HepG2 (cell line): ENCODE data around the gene NKX6-1. TPM values are rescaled to one million over a fixed set of nuclear protein-coding genes. Genes with fewer than 3 reads are reported as not detected.

Experiments
- ATAC-seq: fragments of 200-7000 bp; cut with Tn5 transposase; 3 replicates; pipeline ENCODE4 v1.9.1; 2020; ENCODE audit warnings: mild to moderate bottlenecking, moderate library complexity
- BruUV-seq: library from RNA; stranded (reverse); fragments of 400-500 nt; replicated peaks from 2 replicates; lab custom pipeline; 2021; lab: Mats Ljungman, UMichigan
- CTCF ChIA-PET: fragments of 300-600 bp; formaldehyde crosslinking; extraction: SDS; loops from one replicate; lab custom pipeline; 2021; ENCODE audit warnings: low total read pairs, inconsistent platforms, low intra/inter-chr PET ratio; lab: Yijun Ruan, JAX
- POLR2A ChIA-PET: fragments of 350-600 bp; sonication (Branson Sonifier 250); formaldehyde crosslinking; loops from one replicate; lab custom pipeline; 2020; ENCODE audit warnings: antibody characterized with exemption, inconsistent platforms; lab: Yijun Ruan, JAX
- DNase-seq: peaks from one replicate; pipeline ENCODE4 v3.0.0-alpha.2; 2015; ENCODE audit warnings: low spot score
- FAIRE-seq: peaks from 3 replicates; lab custom pipeline; 2011; peaks lifted over from hg19 to GRCh38; lab: Jason Lieb, UNC
- H2AFZ ChIP-seq: one replicate; pipeline ENCODE4 v1.6.1; 2011; ENCODE audit warnings: low read length, inconsistent platforms
- H3K27ac ChIP-seq: fragments of 300-600 bp; 3 replicates; pipeline ENCODE4 v1.8.0; 2011; ENCODE audit warnings: mixed run types, mild to moderate bottlenecking, mixed read lengths, low read length, inconsistent platforms; ENCODE audit not compliant: insufficient read depth; ENCODE audit errors: extremely low read length
- H3K27me3 ChIP-seq, 2 experiments: fragments of 200-600 bp in 1 of 2; 2 replicates in 1 of 2; 3 replicates in 1 of 2; pipeline versions ENCODE4 v1.6.0 to v1.8.0; 2011; ENCODE audit warnings: low read length in 2 of 2, mild to moderate bottlenecking in 2 of 2, moderate library complexity in 2 of 2, inconsistent platforms in 1 of 2; ENCODE audit not compliant: insufficient read depth in 2 of 2, control insufficient read depth in 1 of 2
- H3K36me3 ChIP-seq, 2 experiments: fragments of 200-600 bp in 1 of 2; replicated peaks in 1 of 2; 2 replicates in 1 of 2; 3 replicates in 1 of 2; pipeline versions ENCODE4 v1.5.1 to v1.8.0; 2011; ENCODE audit warnings: low read length in 2 of 2, inconsistent platforms in 1 of 2; ENCODE audit not compliant: insufficient read depth in 2 of 2, control insufficient read depth in 1 of 2
- H3K4me1 ChIP-seq: 2 replicates; pipeline ENCODE4 v1.5.1; 2012; ENCODE audit warnings: low read length, inconsistent platforms; ENCODE audit not compliant: insufficient read depth
- H3K4me2 ChIP-seq: 2 replicates; pipeline ENCODE4 v1.6.0; 2011; ENCODE audit warnings: low read depth, low read length, inconsistent platforms
- H3K4me3 ChIP-seq, 3 experiments: fragments of 200-600 bp in 1 of 3; sonication (generic), shearing (Covaris generic) in 1 of 3; replicated peaks in 1 of 3; 2 replicates each; pipeline ENCODE4 v1.5.1; 2011 to 2016; ENCODE audit warnings: low read length in 3 of 3, inconsistent platforms in 2 of 3, low read depth in 2 of 3, mild to moderate bottlenecking in 2 of 3, control low read depth in 1 of 3, mixed read lengths in 1 of 3; ENCODE audit not compliant: insufficient read depth in 1 of 3
- H3K79me2 ChIP-seq: one replicate; pipeline ENCODE4 v1.6.1; 2011; ENCODE audit warnings: low read length, inconsistent platforms; ENCODE audit not compliant: insufficient read depth
- H3K9ac ChIP-seq: 2 replicates; pipeline ENCODE4 v1.6.0; 2011; ENCODE audit warnings: mild to moderate bottlenecking, low read depth, low read length, inconsistent platforms; ENCODE audit not compliant: insufficient read depth
- H3K9me3 ChIP-seq: 2 replicates; pipeline ENCODE4 v1.5.1; 2012; ENCODE audit warnings: mild to moderate bottlenecking, low read length
- H4K20me1 ChIP-seq: 2 replicates; pipeline ENCODE4 v1.6.0; 2011; ENCODE audit warnings: inconsistent platforms, mild to moderate bottlenecking, low read length, moderate library complexity; ENCODE audit not compliant: insufficient read depth
- JDP2 ChIP-seq: sonication (generic); formaldehyde crosslinking; IDR thresholded peaks from 2 replicates; pipeline ENCODE4 v1.8.1; 2022; ENCODE audit warnings: missing genetic modification reagents, borderline replicate concordance
- MAFK ChIP-seq, 2 experiments: IDR thresholded peaks in 1 of 2; conservative IDR thresholded peaks in 1 of 2; 2 replicates each; pipeline ENCODE4 v1.6.1; 2011; ENCODE audit warnings: improper control_type of control experiment in 2 of 2, low read length in 2 of 2
- MAZ ChIP-seq, 2 experiments: sonication (generic) in 1 of 2; formaldehyde crosslinking in 1 of 2; IDR thresholded peaks; 2 replicates each; pipeline versions ENCODE4 v1.5.0 to v1.6.1; 2012 to 2020; ENCODE audit warnings: low read depth in 2 of 2, mild to moderate bottlenecking in 2 of 2, borderline replicate concordance in 1 of 2, improper control_type of control experiment in 1 of 2, low read length in 1 of 2, missing genetic modification reagents in 1 of 2, moderate library complexity in 1 of 2
- MEIS2 ChIP-seq: sonication (generic); formaldehyde crosslinking; IDR thresholded peaks from 2 replicates; pipeline ENCODE4 v1.9.0; 2021; ENCODE audit warnings: mild to moderate bottlenecking, missing genetic modification reagents
- SALL2 ChIP-seq: sonication (generic); formaldehyde crosslinking; IDR thresholded peaks from 2 replicates; pipeline ENCODE4 v1.8.1; 2023; ENCODE audit warnings: mild to moderate bottlenecking, missing genetic modification reagents, inconsistent platforms
- SOX13 ChIP-seq, 3 experiments: fragments of 450-650 bp in 1 of 3; sonication (generic) in 1 of 3; formaldehyde crosslinking in 1 of 3; IDR thresholded peaks in 2 of 3; conservative IDR thresholded peaks in 1 of 3; 2 replicates each; pipeline versions ENCODE4 v1.5.0 to v1.6.1; 2016 to 2020; ENCODE audit warnings: antibody characterized with exemption in 1 of 3, mild to moderate bottlenecking in 1 of 3, missing compliant biosample characterization in 1 of 3, missing genetic modification reagents in 1 of 3, moderate library complexity in 1 of 3
- TOPORS ChIP-seq: sonication (generic); formaldehyde crosslinking; IDR thresholded peaks from 2 replicates; pipeline ENCODE4 v1.8.0; 2023; ENCODE audit warnings: mild to moderate bottlenecking, missing genetic modification reagents
- ZMYM2 ChIP-seq: sonication (generic); formaldehyde crosslinking; IDR thresholded peaks from 2 replicates; pipeline ENCODE4 v1.8.0; 2022; ENCODE audit warnings: mild to moderate bottlenecking, missing genetic modification reagents
- ZNF138 ChIP-seq: sonication (generic); formaldehyde crosslinking; IDR thresholded peaks from 2 replicates; pipeline ENCODE4 v1.5.0; 2020; ENCODE audit warnings: mild to moderate bottlenecking, low read depth, missing genetic modification reagents
- ZNF20 ChIP-seq: sonication (generic); formaldehyde crosslinking; IDR thresholded peaks from 2 replicates; pipeline ENCODE4 v1.4.0; 2020; ENCODE audit warnings: mild to moderate bottlenecking, moderate library complexity, missing genetic modification reagents
- ZNF260 ChIP-seq: sonication (generic); formaldehyde crosslinking; IDR thresholded peaks from 2 replicates; pipeline ENCODE4 v1.4.0; 2020; ENCODE audit warnings: missing genetic modification reagents, low read depth, mild to moderate bottlenecking, borderline replicate concordance
- WGBS: methylation state at CpG from one replicate; pipeline ENCODE4 v1.1.6; 2017; ENCODE audit warnings: low lambda C conversion rate; 5-methylcytosine and 5-hydroxymethylcytosine counted together
- in situ Hi-C: cut with HindIII; loops from 2 replicates; pipeline ENCODE4 v1.10.0; 2017; ENCODE audit warnings: low pct_unique_long_range_greater_than_20kb; ENCODE audit not compliant: extremely low pct_ligation_motif_present
- intact Hi-C: fragments of 100-400 bp; cut with micrococcal nuclease; formaldehyde crosslinking; loops from one replicate; pipeline ENCODE4 v1.10.0; 2022; ENCODE audit not compliant: unreplicated experiment
- polyA plus RNA-seq, 8 experiments: library from polyadenylated mRNA; depleted of rRNA in 3 of 8; stranded (reverse) in 7 of 8; unstranded in 1 of 8; fragments of >200 nt; fragmentation: Illumina TruSeq in 4 of 8; extraction: Trizol in 4 of 8; gene quantifications; 2 replicates each; pipeline versions ENCODE4 v1.2.1 to v1.2.3, GENCODE V29; 2011 to 2016; ENCODE audit warnings: low read depth in 4 of 8, missing spikeins in 1 of 8, mixed read lengths in 1 of 8; ENCODE audit not compliant: insufficient read depth in 1 of 8
- total RNA-seq, 5 experiments: library from RNA; depleted of rRNA; stranded (reverse); fragments of >200 nt; fragmentation: Illumina TruSeq; extraction: Trizol; gene quantifications; 2 replicates each; pipeline ENCODE4 v1.2.3, GENCODE V29; 2016; ENCODE audit warnings: low read depth in 1 of 5
- TF ChIP-seq, protein P1 (sequence below): sonication (generic); formaldehyde crosslinking; IDR thresholded peaks from 2 replicates; pipeline ENCODE4 v1.8.0; 2022; ENCODE audit warnings: mild to moderate bottlenecking, missing genetic modification reagents
- TF ChIP-seq, protein P2 (sequence below): IDR thresholded peaks from 2 replicates; pipeline ENCODE4 v1.6.1; 2012; ENCODE audit warnings: inconsistent platforms
- TF ChIP-seq, protein P3 (sequence below): IDR thresholded peaks from 2 replicates; pipeline ENCODE4 v1.6.1; 2016

NKX6-1 gene
- total and polyA plus RNA-seq, 2 of the 13 experiments (the other 11 are each of a cell fraction or from before 2014, with no cell fraction given) = not detected

DNA sequence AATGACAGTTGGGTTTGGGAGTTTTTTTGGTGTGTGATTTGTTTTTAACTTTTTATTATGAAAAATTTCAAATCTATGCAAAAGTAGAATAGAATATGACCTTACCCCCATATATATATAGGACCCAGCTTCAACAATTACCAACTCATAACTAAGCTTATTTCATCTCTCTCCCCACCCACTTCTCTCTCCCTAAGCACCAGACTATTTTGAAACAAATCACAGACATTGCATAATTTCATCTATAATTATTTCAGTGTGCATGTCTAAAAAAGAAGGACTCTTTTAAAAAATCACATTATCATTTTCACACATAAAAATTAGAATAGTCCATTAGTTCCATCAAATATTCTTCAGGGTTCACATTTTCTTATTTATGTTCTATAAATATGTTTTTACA is 28.3 kb upstream of the NKX6-1 start (continued):
- TF ChIP-seq, protein P1, sequence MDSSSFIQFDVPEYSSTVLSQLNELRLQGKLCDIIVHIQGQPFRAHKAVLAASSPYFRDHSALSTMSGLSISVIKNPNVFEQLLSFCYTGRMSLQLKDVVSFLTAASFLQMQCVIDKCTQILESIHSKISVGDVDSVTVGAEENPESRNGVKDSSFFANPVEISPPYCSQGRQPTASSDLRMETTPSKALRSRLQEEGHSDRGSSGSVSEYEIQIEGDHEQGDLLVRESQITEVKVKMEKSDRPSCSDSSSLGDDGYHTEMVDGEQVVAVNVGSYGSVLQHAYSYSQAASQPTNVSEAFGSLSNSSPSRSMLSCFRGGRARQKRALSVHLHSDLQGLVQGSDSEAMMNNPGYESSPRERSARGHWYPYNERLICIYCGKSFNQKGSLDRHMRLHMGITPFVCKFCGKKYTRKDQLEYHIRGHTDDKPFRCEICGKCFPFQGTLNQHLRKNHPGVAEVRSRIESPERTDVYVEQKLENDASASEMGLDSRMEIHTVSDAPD (CRISPR knock-in tag) = no peak
- TF ChIP-seq ZMYM2 (CRISPR knock-in tag) = no peak
- no peak for TF ChIP-seq MAFK (conservative IDR thresholded peaks at IDR 0.05 in 1 of 2, IDR thresholded peaks at IDR 0.05 in 1 of 2; ENCODE audit: low read length in 2 of 2)
- no peak for TF ChIP-seq ZNF260 (CRISPR knock-in tag)
- TF ChIP-seq, protein P2, sequence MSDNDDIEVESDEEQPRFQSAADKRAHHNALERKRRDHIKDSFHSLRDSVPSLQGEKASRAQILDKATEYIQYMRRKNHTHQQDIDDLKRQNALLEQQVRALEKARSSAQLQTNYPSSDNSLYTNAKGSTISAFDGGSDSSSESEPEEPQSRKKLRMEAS = no peak
- no peak for TF ChIP-seq MEIS2 (CRISPR knock-in tag)

DNA sequence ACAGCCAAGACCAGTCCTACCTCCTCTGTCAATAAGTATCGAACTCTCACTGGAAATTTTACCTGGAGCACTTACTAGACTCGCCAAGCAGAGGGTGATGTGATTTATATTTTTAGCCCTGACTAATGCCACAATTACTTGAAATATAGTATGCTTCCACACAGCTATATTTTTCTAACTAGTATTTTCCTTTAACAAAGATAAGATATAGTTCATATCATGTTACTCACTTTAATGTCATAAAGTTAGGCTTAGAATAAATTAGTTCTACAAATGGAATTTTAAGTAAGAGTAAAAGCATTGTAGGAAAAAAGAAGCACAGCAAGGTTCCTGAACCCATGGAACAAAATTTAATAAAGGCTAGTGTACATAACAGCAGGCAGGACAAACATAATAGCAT is 16.0 kb upstream of the NKX6-1 start:
- in situ Hi-C loops (no loop called here), intact Hi-C loops (no loop called here)
- no peak for ATAC-seq
- no TSS peak for BruUV-seq
- H4K20me1 ChIP-seq = no peaks in the 10 kb centered on the region
- DNase-seq = no peak
- CTCF ChIA-PET = no interaction called here
- H3K4me3 ChIP-seq = no peak overlapping the region
- no peak overlapping the region for H3K4me2 ChIP-seq
- H3K27me3 ChIP-seq = no peaks in the 10 kb centered on the region
- TF ChIP-seq ZNF138 (no peak), MAZ (IDR thresholded peaks at IDR 0.05; ENCODE audit: borderline replicate concordance, low read depth, low read length) (no peak), MAZ (CRISPR knock-in tag; IDR thresholded peaks at IDR 0.05; ENCODE audit: low read depth) (no peak), ZNF20 (no peak), JDP2 (no peak), SOX13 (IDR thresholded peaks at IDR 0.05) (no peak), SOX13 (CRISPR knock-in tag; conservative IDR thresholded peaks at IDR 0.05 in 1 of 2, IDR thresholded peaks at IDR 0.05 in 1 of 2) (no peak), TOPORS (CRISPR knock-in tag) (no peak), SALL2 (CRISPR knock-in tag) (no peak)
- TF ChIP-seq, protein P3, sequence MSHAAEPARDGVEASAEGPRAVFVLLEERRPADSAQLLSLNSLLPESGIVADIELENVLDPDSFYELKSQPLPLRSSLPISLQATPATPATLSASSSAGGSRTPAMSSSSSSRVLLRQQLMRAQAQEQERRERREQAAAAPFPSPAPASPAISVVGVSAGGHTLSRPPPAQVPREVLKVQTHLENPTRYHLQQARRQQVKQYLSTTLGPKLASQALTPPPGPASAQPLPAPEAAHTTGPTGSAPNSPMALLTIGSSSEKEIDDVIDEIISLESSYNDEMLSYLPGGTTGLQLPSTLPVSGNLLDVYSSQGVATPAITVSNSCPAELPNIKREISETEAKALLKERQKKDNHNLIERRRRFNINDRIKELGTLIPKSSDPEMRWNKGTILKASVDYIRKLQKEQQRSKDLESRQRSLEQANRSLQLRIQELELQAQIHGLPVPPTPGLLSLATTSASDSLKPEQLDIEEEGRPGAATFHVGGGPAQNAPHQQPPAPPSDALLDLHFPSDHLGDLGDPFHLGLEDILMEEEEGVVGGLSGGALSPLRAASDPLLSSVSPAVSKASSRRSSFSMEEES = no peak
- POLR2A ChIA-PET = no interaction called here
- H3K79me2 ChIP-seq = no peaks in the 10 kb centered on the region
- FAIRE-seq = no peak
- H3K4me1 ChIP-seq = no peaks in the 10 kb centered on the region
- no peak overlapping the region for H3K27ac ChIP-seq
- no peak overlapping the region for H2AFZ ChIP-seq
- no peaks in the 10 kb centered on the region for H3K36me3 ChIP-seq
- H3K9ac ChIP-seq = no peak overlapping the region
- no peaks in the 10 kb centered on the region for H3K9me3 ChIP-seq
- 0% methylated on average over 2 of the region's 2 CpGs for WGBS
